ENCODE measurements around the gene SLC5A2.
A peak's percentile ranks its signal among the peaks of the same experiment; 100 is the strongest.

SLC5A2 gene

DNA sequence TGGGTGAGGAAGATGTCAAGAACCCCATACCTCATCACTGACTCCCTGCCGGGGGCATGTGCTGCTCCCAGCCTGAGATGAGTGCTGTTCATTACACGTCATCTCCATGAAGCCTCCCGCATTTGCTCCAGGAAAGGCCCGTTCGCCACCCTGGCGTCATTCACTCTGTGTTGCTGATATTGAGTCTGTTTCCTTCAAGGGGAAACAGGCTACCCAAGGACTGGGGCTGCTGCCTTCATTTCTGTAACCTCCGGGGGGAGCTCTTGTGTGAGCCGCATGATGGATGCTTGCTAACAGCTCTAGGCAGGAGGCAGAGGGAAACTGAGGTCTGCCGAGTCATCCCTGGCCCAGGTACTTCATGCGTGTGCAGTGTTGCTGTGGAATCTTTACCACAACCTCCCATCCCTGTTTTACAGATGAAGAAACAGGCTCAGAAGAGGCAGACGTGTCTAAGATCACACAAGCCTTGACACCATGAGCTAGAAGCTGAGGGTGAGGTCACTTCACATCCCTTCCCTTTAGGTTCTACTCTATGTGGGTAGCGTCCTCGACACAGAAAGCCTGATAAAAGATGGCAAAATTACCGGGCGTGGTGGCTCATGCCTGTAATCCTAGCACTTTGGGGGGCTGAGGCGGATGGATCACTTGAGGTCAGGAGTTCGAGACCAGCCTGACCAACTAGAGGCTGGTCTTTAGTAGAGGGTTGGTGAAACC, 27.2 kb upstream of the SLC5A2 start:
- H3K27ac Mint-ChIP-seq: peak overlapping the region; percentile 57
- H3K36me3 Mint-ChIP-seq: peaks cover 5% of the 10 kb centered on the region
- ATAC-seq: no peak
- H3K4me1 Mint-ChIP-seq: peaks cover 53% of the 10 kb centered on the region
- no peaks in the 10 kb centered on the region for H3K9me3 Mint-ChIP-seq
- no peaks in the 10 kb centered on the region for H3K27me3 Mint-ChIP-seq
- H3K4me3 Mint-ChIP-seq: no peak overlapping the region

DNA sequence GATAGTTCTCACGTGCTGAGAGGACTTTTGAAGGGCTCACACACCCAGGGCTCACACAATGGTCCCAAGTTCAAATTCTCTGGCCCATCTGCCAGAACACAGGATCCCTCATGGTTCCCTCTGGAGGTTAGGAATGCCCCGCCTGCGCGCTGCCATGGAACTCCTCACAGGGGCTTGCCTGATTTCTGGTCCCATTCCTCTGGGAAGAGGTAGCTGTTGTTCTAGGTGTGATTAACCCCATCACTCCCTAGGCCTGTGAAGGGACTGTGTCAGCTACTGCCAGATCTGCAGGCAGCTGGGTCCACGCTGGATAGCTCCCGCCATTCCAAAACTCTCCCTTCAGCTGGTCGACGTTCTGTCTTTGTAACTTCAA, 25.9 kb upstream of the SLC5A2 start:
- H3K9me3 Mint-ChIP-seq: no peaks in the 10 kb centered on the region
- no peak overlapping the region for H3K27ac Mint-ChIP-seq
- H3K4me3 Mint-ChIP-seq: no peak overlapping the region
- no peaks in the 10 kb centered on the region for H3K27me3 Mint-ChIP-seq
- peaks cover 52% of the 10 kb centered on the region for H3K4me1 Mint-ChIP-seq
- no peak for ATAC-seq
- peaks cover 5% of the 10 kb centered on the region for H3K36me3 Mint-ChIP-seq

DNA sequence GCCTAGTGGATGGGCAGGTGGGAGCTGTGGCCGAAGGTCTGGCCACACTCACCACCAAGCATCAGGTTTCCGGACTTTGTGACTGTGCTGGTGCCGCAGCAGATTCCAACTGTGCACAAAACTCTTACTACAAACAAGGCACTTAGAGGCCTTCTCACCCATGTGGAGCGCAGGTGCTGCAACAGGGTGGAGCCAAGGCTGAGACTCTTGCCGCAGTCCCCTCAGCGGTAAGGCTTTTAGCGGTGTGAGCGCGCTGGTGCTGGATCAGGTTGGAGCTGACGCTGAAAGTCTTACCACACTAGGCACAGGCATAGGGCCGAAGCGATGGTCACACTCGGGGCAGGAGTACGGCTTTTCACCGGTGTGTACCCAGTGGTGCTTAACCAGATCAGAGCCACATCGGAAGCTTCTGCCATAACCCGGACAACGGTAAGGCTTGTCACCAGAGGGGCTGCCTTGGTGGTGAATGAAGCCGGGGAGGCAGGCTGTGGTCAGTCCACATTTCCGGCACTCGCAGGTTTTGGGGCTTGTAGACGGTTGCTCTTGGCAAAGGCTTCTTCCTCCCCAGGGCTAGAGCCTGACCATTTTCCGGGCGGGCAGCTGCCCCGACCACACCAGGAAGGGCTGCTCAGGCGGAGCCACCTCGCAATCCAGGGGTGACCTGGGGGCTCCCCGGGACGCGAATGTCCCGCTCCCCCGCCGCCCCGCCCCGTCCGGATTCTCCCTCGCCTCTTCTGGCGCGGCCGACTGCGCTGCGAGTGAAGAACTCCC, 24.7 kb upstream of the SLC5A2 start:
- H3K4me3 Mint-ChIP-seq: peak overlapping the region; percentile 86
- H3K27ac Mint-ChIP-seq: peak overlapping the region; percentile 96
- no peaks in the 10 kb centered on the region for H3K9me3 Mint-ChIP-seq
- peaks cover 57% of the 10 kb centered on the region for H3K4me1 Mint-ChIP-seq
- ATAC-seq: peak; percentile 2
- no peaks in the 10 kb centered on the region for H3K27me3 Mint-ChIP-seq
- H3K36me3 Mint-ChIP-seq: peaks cover 15% of the 10 kb centered on the region

DNA sequence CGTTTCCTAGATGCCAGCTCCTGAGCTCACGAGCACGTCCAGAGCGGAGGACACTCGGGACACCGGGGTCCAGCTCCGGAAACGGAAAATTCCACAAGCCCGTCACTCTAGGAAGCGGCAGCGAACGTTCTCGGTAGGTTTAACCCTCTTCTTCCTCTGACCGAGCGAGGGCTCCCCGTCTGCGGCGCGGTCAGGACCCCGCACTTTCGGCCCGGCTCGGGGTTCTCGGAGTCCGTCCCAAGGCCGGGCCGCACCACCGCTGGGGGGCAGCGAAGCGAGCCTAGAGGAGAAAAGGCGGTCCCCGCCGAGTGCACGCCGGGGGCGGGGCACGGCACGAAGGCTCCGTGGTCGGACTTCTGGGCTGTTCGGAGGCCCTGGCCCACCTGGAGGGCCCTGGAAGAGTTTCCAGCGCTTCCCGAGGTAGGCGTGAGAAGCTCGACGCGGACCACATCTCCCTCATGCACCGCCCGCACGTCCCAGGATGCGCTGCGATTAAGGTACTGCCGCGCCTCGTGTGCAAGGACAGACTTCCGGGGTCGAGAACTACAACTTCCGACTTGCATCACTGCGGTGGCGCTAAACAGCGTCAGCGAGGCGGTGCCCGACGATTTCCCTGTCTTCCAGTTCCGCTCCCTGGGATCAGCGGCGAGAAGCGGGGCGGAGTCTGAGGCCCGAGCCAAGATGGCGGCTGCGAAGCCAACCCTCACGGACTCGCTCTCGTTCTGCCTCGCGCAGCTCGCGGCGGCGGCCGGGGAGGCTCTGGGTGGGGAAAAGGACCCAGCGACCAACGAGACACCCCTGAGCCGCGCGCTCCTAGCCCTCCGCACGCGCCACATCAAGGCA, 23.9 kb upstream of the SLC5A2 start, which contains the start of gene ARMC5:
Gene ARMC5 (plus strand): TSS at position 658 of the 843 bp plus-strand sequence. CDS start 24 bp downstream, at position 682.
- no peaks in the 10 kb centered on the region for H3K9me3 Mint-ChIP-seq
- H3K27me3 Mint-ChIP-seq: no peaks in the 10 kb centered on the region
- H3K27ac Mint-ChIP-seq: peak within 1 kb of the TSS; percentile 96
- peaks cover 52% of the 10 kb centered on the region for H3K4me1 Mint-ChIP-seq
- H3K36me3 Mint-ChIP-seq: peaks cover 23% of the 10 kb centered on the region
- peak within 1 kb of the TSS; percentile 86 for H3K4me3 Mint-ChIP-seq
- peak; percentile 90 for ATAC-seq

DNA sequence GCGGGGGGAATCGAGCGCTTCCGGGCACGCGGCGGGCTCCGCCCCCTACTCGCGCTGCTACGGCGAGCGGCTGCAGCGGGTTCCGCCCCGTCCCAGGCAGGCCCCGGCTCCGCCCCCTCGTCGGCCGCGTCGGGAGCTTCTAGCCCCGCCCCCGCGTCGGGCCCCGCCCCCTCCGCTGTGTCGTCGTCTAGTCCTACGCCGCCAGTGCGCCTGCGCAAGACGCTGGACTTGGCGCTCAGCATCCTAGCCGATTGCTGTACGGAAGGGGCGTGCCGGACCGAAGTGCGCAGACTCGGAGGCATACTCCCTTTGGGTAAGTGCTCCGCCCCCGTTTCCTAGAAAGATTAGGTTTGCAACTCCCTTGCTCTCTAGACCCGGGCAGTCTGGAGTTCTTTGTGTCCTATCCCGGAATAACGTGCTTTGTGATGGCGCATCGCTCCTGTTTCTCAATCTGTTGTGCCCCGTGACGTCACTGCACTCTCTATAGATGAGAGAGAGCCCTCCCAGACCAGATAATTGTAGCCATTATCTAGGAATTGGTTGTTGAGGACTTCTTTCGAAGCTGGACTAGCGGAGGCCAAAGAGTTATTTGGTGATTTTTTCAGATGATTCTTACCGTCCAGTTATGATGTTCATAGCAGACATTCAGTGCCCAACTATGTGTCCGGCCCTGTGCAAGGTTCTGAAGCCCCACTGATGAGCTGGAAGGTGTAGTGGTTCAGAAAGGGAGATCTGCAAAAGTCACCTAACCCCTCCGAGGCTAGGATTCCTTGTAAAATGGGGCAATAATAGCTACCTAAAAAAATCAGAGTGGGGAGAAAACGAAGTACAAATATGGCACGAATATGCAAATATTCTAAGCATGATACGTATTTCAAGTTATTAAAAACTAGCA, 23.0 kb upstream of the SLC5A2 start:
- peak overlapping the region; percentile 96 for H3K27ac Mint-ChIP-seq
- peaks cover 30% of the 10 kb centered on the region for H3K36me3 Mint-ChIP-seq
- peaks cover 55% of the 10 kb centered on the region for H3K4me1 Mint-ChIP-seq
- peak overlapping the region; percentile 86 for H3K4me3 Mint-ChIP-seq
- no peaks in the 10 kb centered on the region for H3K9me3 Mint-ChIP-seq
- H3K27me3 Mint-ChIP-seq: no peaks in the 10 kb centered on the region
- peak; percentile 92 for ATAC-seq

DNA sequence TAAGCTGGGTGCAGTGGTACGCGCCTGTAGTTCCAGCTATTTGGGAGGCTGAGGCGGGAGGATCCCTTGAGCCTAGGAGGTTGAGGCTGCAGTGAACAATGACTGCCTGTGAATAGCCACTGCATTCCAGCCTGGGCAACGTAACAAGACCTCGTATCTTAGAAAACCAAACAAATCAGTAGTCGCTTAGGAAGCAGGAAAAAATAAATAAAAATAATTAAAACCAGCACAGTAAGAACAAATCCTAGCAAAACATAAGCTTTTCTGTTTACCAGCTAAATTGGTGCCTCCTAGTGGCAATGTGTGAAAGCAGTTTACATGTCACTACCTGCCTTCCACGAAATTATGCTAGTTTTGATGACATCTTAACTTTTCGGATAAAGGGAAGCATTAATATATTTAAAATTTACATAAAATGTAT, 22.3 kb upstream of the SLC5A2 start:
- H3K27me3 Mint-ChIP-seq: no peaks in the 10 kb centered on the region
- H3K4me3 Mint-ChIP-seq: peak overlapping the region; percentile 86
- H3K9me3 Mint-ChIP-seq: no peaks in the 10 kb centered on the region
- H3K4me1 Mint-ChIP-seq: peaks cover 57% of the 10 kb centered on the region
- peaks cover 35% of the 10 kb centered on the region for H3K36me3 Mint-ChIP-seq
- ATAC-seq: no peak
- peak overlapping the region; percentile 96 for H3K27ac Mint-ChIP-seq

DNA sequence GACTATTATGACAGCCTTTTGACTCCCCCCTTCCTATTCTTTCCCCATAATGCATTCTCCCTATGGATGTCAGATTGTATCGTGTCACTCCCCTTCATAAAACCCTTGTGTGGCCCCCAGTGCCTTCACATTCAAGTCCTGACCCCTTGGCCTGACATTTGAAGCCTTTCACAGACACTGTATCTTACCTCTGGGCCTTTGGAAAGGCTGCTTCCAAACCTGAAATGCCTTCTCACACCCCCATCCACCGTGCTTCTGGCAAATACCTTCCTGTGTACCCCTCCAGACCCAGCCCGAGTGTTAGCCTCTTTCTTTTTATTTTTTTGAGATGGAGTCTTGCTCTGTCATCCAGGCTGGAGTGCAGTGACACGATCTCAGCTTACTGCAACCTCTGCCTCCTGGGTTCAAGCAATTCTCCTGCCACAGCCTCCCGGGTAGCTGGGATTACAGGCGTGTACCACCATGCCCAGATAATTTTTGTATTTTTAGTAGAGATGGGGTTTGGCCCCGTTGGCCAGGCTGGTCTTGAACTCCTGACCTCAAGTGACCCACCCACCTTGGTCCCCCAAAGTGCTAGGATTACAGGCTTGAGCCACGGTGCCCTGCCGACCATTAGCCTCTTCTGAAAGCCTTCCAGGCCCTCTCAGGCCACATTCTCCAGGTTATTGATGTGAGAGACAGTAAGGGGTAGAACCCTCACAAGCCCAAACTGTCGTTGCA, 21.6 kb upstream of the SLC5A2 start:
- Mint-ChIP-seq H3K27me3 (no peaks in the 10 kb centered on the region), H3K4me3 (no peak overlapping the region), H3K9me3 (no peaks in the 10 kb centered on the region), H3K4me1 (peaks cover 52% of the 10 kb centered on the region), H3K27ac (peak overlapping the region; percentile 31), H3K36me3 (peaks cover 39% of the 10 kb centered on the region)
- no peak for ATAC-seq

DNA sequence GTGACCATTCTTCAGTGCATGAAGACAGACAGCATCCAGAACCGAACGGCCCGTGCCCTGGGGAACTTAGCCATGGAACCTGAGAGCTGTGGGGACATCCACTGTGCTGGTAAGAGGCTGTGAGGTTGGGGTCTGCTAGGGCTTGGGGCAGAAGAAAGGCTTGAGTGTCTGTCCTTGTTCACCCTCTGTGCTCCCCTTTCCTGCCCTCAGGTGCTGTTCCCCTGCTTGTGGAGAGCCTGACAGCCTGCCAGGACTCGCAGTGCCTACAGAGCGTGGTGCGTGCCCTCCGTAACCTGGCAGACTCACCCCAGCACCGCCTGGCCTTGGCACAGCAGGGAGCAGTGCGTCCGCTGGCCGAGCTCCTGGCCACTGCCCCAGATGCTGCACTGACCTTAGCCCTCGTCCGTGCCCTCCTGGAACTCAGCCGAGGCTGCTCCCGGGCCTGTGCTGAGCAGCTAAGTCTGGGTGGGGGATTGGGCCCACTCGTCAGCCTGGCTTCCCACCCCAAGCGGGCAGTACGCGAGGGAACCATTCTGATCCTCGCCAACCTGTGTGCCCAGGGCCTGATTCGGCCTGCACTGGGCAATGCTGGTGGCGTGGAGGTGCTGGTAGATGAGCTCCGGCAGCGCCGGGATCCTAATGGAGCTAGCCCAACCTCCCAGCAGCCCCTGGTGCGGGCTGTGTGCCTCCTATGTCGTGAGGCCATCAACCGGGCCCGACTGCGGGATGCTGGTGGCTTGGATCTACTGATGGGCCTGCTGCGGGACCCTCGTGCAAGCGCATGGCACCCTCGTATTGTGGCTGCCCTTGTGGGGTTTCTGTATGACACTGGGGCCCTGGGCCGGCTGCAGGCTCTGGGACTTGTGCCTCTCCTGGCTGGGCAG, 20.8 kb upstream of the SLC5A2 start:
- Mint-ChIP-seq H3K9me3 (no peaks in the 10 kb centered on the region), H3K4me1 (peaks cover 54% of the 10 kb centered on the region), H3K36me3 (peaks cover 46% of the 10 kb centered on the region), H3K27ac (no peak overlapping the region), H3K27me3 (no peaks in the 10 kb centered on the region), H3K4me3 (no peak overlapping the region)
- no peak for ATAC-seq

DNA sequence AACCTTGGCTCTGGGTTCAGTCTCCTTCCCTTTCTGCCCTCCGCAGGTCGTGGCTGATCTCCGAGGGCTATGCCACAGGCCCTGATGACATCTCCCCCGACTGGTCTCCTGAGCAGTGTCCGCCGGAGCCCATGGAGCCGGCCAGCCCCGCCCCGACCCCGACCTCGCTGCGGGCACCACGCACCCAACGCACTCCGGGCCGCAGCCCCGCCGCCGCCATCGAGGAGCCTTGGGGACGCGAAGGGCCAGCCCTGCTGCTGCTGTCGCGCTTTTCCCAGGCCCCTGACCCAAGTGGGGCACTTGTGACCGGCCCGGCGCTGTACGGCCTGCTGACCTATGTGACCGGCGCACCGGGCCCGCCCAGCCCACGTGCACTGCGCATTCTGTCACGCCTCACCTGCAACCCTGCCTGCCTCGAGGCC, 18.6 kb upstream of the SLC5A2 start:
- Mint-ChIP-seq H3K27ac (no peak overlapping the region), H3K4me3 (no peak overlapping the region), H3K4me1 (peaks cover 50% of the 10 kb centered on the region), H3K27me3 (no peaks in the 10 kb centered on the region), H3K9me3 (no peaks in the 10 kb centered on the region), H3K36me3 (peaks cover 46% of the 10 kb centered on the region)
- ATAC-seq: no peak

DNA sequence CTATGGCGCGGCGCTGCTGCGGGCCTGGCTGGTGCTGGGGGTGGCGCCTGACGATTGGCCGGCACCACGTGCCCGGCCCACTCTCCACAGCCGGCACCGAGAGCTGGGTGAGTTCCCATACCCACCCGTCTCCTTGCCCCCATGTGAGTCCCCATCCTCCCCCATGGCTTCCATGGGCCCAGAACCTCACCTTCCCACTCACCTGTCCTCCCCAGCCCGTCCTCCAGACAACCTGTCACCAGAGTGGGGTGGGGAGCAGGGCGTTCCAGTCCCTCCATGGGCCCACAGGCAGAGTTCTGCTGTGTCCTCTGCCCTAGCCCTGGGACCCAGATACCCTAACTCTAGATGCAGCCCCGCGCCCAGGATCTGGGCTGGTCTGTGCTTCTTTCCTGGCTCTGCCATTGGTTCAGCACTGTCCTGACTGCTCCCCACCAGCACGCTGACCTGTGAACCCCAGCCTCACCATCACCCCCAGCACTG, 18.1 kb upstream of the SLC5A2 start:
- H3K9me3 Mint-ChIP-seq: no peaks in the 10 kb centered on the region
- no peaks in the 10 kb centered on the region for H3K27me3 Mint-ChIP-seq
- H3K36me3 Mint-ChIP-seq: peaks cover 46% of the 10 kb centered on the region
- H3K4me3 Mint-ChIP-seq: no peak overlapping the region
- peaks cover 50% of the 10 kb centered on the region for H3K4me1 Mint-ChIP-seq
- no peak overlapping the region for H3K27ac Mint-ChIP-seq
- ATAC-seq: no peak

DNA sequence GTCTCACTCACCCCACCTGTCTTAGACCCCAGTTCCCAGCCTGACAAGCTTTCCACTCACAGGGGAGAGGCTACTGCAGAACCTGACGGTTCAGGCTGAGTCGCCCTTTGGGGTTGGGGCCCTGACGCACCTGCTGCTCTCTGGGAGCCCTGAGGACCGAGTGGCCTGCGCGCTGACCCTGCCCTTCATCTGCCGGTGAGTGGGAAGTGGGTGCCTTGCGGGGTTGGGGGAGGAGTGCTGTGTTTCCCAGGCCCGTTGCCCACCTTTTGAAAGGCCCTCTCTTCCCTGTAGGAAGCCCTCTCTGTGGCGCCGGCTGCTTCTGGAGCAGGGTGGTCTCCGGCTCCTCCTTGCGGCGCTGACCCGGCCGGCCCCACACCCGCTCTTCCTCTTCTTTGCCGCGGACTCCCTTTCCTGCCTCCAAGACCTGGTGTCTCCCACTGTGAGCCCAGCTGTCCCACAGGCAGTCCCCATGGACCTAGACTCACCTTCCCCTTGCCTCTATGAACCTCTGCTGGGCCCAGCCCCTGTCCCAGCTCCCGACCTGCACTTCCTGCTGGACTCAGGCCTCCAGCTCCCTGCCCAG, 17.0 kb upstream of the SLC5A2 start:
- ATAC-seq: no peak
- Mint-ChIP-seq H3K27ac (no peak overlapping the region), H3K9me3 (no peaks in the 10 kb centered on the region), H3K4me3 (no peak overlapping the region), H3K4me1 (peaks cover 42% of the 10 kb centered on the region), H3K27me3 (peaks cover 2% of the 10 kb centered on the region), H3K36me3 (peaks cover 46% of the 10 kb centered on the region)

DNA sequence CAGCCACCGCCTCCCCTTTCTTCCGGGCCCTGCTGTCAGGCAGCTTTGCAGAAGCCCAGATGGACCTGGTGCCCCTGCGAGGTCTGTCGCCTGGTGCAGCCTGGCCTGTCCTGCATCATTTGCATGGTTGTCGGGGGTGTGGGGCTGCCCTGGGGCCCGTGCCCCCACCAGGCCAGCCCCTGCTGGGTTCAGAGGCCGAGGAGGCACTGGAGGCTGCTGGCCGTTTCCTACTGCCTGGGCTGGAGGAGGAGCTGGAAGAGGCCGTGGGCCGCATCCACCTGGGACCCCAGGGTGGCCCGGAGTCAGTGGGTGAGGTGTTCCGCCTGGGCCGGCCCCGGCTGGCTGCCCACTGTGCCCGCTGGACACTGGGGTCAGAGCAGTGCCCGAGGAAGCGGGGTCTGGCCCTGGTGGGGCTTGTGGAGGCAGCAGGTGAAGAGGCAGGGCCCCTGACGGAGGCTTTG, 16.5 kb upstream of the SLC5A2 start:
- Mint-ChIP-seq H3K36me3 (peaks cover 46% of the 10 kb centered on the region), H3K4me1 (peaks cover 42% of the 10 kb centered on the region), H3K9me3 (no peaks in the 10 kb centered on the region), H3K27ac (no peak overlapping the region), H3K4me3 (no peak overlapping the region), H3K27me3 (peaks cover 7% of the 10 kb centered on the region)
- ATAC-seq: peak; percentile 24
